Right cardiac atrium (tissue), 5 donors: ENCODE results near the gene NDUFAF5. TPM values are rescaled to one million over a fixed set of nuclear protein-coding genes. Genes with fewer than 3 reads are reported as not detected.
A peak's percentile ranks its signal among the peaks of the same experiment; 100 is the strongest.
"Not testable (repeated sequence)": the region's sequence is repeated elsewhere in the genome, so short reads cannot be mapped to it uniquely, and the experiment has no call there.

Experiments used
- ATAC-seq, 2 donors: fragments of 200-7000 bp; cut with Tn5 transposase; one replicate each; pipeline versions ENCODE4 v1.8.0 to v1.9.1; 2020; ENCODE audit warnings: moderate library complexity in 2 of 2, mild to moderate bottlenecking in 1 of 2
- DNase-seq, 3 donors: peaks; one replicate each; pipeline ENCODE4 v3.0.0-alpha.2; 2020
- H3K27ac ChIP-seq: one replicate; pipeline ENCODE4 v1.5.1; 2013; ENCODE audit warnings: mild to moderate bottlenecking, low read length, control low read depth, moderate library complexity
- H3K27me3 ChIP-seq: one replicate; pipeline ENCODE4 v1.6.1; 2013; ENCODE audit not compliant: control insufficient read depth, insufficient read depth
- H3K4me1 ChIP-seq: one replicate; pipeline ENCODE4 v1.6.1; 2013; ENCODE audit warnings: low read length; ENCODE audit not compliant: control insufficient read depth, insufficient read depth
- H3K4me3 ChIP-seq: one replicate; pipeline ENCODE4 v1.5.1; 2013; ENCODE audit warnings: low read length, control low read depth
- H3K9me3 ChIP-seq: one replicate; pipeline ENCODE4 v1.6.1; 2013; ENCODE audit warnings: low read length; ENCODE audit not compliant: control insufficient read depth
- WGBS: extraction: QIAGEN DNeasy Blood & Tissue Kit; methylation state at CpG from one replicate; pipeline ENCODE4 v1.1.7; 2013; 5-methylcytosine and 5-hydroxymethylcytosine counted together
- intact Hi-C, 4 donors: fragments of 100-400 bp; cut with DNase I; formaldehyde crosslinking; loops; one replicate each; pipeline versions ENCODE4 v1.11.0 to v1.14.0; 2022 to 2023
- long read RNA-seq, 4 donors: library from polyadenylated mRNA; unstranded; transcript quantifications; one replicate each; pipeline ENCODE4 v2.0.0, GENCODE V29; 2020 to 2021
- polyA plus RNA-seq: library from polyadenylated mRNA; stranded (reverse); fragments of 200-250 nt; gene quantifications from one replicate; pipeline ENCODE4 v1.2.3, GENCODE V29; 2013
- total RNA-seq, 4 donors: library from RNA; stranded (reverse); fragmentation: NEBNext Ultra II Directional; extraction: Animal tissue kit (Norgen Biotek cat#: 25700); gene quantifications; one replicate each; pipeline ENCODE4 v1.2.1, GENCODE V29; 2021
- donor health status: healthy with polysubstance abuse.
- donor health status: DM: no; HTN: yes; CAD: no.
- donor health status: DM: no; HTN: no; CAD: no.
- donor health status: DM: no; HTN: yes; CAD: no; lungs with severe emphysema.
- donor health status: DM: yes; HTN: yes; CAD: no.

NDUFAF5 gene, protein sequence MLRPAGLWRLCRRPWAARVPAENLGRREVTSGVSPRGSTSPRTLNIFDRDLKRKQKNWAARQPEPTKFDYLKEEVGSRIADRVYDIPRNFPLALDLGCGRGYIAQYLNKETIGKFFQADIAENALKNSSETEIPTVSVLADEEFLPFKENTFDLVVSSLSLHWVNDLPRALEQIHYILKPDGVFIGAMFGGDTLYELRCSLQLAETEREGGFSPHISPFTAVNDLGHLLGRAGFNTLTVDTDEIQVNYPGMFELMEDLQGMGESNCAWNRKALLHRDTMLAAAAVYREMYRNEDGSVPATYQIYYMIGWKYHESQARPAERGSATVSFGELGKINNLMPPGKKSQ
- total RNA-seq (10 to 100 TPM; 56.1 to 72.3 (median 64.1) TPM), polyA plus RNA-seq (55.7 TPM)
- long read RNA-seq, donor 1, full-length matches to known transcripts: 11 of 18 reads
- long read RNA-seq, donor 1, partial matches to known transcripts: 1 of 18 reads
- long read RNA-seq, donor 1, other reads (novel, unspliced or antisense): 6 of 18 reads
- long read RNA-seq, donor 2, full-length matches to known transcripts: 12 of 17 reads
- long read RNA-seq, donor 2, partial matches to known transcripts: 0 of 17 reads
- long read RNA-seq, donor 2, other reads (novel, unspliced or antisense): 5 of 17 reads
- long read RNA-seq, donor 3, full-length matches to known transcripts: 42 of 65 reads
- long read RNA-seq, donor 3, partial matches to known transcripts: 2 of 65 reads
- long read RNA-seq, donor 3, other reads (novel, unspliced or antisense): 21 of 65 reads
- long read RNA-seq, donor 4, full-length matches to known transcripts: 9 of 14 reads
- long read RNA-seq, donor 4, partial matches to known transcripts: 1 of 14 reads
- long read RNA-seq, donor 4, other reads (novel, unspliced or antisense): 4 of 14 reads

DNA sequence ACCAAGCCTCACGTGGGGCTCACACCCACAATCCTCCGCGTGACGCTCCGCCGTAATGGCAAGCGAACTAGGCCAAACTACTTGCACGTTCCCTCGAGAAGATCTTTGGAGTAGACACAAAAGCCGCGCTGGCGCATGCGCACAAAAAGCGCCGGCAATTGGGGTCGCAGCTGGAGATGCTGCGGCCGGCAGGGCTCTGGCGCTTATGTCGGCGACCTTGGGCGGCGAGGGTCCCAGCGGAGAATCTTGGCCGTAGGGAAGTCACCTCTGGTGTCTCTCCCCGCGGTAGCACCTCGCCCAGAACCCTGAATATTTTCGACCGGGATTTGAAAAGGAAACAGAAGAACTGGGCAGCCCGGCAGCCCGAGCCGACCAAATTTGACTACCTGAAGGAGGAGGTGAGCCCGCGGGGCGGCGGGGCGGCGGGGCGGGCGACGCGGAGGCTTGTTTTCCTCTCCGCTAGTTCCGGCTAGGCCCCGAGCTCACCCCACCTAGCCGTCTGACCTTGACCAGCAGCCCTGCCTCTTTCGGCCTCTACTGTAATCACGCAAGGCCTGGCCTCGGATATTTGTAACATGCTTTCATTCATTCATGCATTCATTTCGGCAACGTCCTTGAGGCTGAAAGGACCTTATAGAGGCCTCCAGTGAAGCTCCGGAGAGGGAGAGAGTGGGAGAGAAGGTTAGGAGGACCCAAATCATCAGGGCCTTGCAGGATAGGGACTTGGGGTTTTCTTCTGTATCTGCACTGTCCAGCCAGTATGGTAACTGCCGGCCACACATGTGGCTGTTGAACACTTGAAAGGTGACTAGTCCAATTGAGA, at the start of gene NDUFAF5, which contains the start of gene ESF1:
NDUFAF5 (plus strand) TSS at position 136 of the 823 bp plus-strand sequence; CDS start at position 177, 41 bp downstream.
ESF1 (minus strand) TSS at position 27 of the 823 bp plus-strand sequence. CDS start 1,779 bp downstream, outside the sequence.
- no peaks in the 10 kb centered on the region for H3K9me3 ChIP-seq
- H3K4me3 ChIP-seq: peak within 1 kb of the TSS; percentile 89
- peak; percentile 99 for ATAC-seq
- H3K4me1 ChIP-seq: no peaks in the 10 kb centered on the region
- WGBS: under 1% methylated on average over 54 of the region's 54 CpGs
- peak within 1 kb of the TSS; percentile 88 for H3K27ac ChIP-seq
- intact Hi-C loops: no loop called here
- DNase-seq: peak; percentile 96 to 97 (median 97)
- H3K27me3 ChIP-seq: no peaks in the 10 kb centered on the region

- WGBS: 98% methylated on average over 1 of the region's 1 CpG
- Histone ChIP-seq H3K4me1 (peaks cover 7% of the 10 kb centered on the region), H3K27me3 (no peaks in the 10 kb centered on the region), H3K27ac (no peak overlapping the region), H3K4me3 (no peak overlapping the region), H3K9me3 (no peaks in the 10 kb centered on the region)
- no peak for ATAC-seq
- intact Hi-C loops: no loop called here
- no peak for DNase-seq
Measured at GRCh38 chr20:13735826-13736225, 49.0 kb upstream of the NDUFAF5 start.

DNA sequence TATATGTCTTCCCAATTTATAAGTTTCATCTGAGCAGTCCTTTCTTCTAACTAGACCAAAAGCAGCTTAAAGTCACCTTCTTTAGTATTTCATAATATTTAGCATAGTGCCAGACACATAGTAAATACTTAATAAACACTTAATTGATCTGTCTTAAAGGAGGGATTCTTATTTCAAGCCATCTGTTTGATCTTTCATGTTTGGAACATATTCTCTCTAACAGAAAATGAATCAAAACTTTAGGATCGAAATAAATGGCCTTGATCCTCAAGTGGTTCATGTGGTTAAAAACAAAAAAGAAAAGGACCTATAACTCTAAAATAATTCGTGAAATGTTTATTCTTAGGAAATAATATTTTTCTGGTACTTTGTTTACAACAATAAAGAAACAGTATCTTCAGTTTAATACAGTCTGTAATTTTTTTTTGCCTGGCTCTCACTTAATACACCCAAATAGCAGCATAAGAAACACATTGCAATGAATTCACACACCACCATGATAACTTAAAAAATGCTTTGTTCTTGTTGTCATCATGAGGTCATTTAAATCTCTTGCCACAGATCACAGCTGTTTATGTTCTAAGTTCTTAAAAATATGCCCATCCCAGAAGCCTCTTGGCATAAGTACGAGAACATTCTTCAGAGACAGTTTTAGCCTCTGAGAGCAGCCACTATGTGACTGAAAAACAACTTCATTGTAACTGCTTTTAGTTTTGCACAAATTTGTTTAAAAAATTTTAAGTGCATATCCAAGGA, 48.2 kb upstream of the NDUFAF5 start:
- intact Hi-C loops: no loop called here
- 56% methylated on average over 3 of the region's 3 CpGs for WGBS
- Histone ChIP-seq H3K27me3 (no peaks in the 10 kb centered on the region), H3K4me3 (no peak overlapping the region), H3K9me3 (no peaks in the 10 kb centered on the region), H3K27ac (no peak overlapping the region), H3K4me1 (peaks cover 7% of the 10 kb centered on the region)
- ATAC-seq: peak; percentile 81 to 91
- no peak for DNase-seq

GRCh38 chr20:13738187-13738586, 46.6 kb upstream of the NDUFAF5 start:
- H3K4me3 ChIP-seq, H3K27me3 ChIP-seq, DNase-seq, H3K27ac ChIP-seq, H3K4me1 ChIP-seq, ATAC-seq, intact Hi-C loops, H3K9me3 ChIP-seq: not testable (repeated sequence)
- 100% methylated on average over 1 of the region's 1 CpG for WGBS

GRCh38 chr20:13739731-13740649, 44.8 kb upstream of the NDUFAF5 start:
- Histone ChIP-seq H3K27ac (peak overlapping the region; percentile 37), H3K4me3 (no peak overlapping the region), H3K9me3 (no peaks in the 10 kb centered on the region), H3K27me3 (no peaks in the 10 kb centered on the region), H3K4me1 (peaks cover 7% of the 10 kb centered on the region)
- DNase-seq (no peak), ATAC-seq (no peak)
- intact Hi-C loops: no loop called here
- WGBS: 58% methylated on average over 3 of the region's 3 CpGs

DNA sequence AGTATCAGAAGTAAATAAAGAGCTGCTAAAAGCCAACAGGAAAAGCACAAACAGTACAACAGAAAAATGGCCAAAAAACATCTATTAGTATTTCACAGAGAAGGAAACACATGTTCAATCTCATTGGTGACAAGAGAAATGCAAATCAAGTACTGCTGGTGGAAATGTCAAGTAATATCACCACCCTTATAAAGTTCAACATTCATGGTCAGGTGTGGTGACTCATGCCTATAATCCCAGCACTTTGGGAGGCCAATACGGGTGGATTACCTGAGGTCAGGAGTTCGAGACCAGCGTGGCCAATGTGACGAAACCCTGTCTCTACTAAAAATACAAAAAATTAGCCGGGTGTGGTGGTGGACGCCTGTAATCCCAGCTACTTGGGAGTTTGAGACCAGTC, 42.9 kb upstream of the NDUFAF5 start:
- Histone ChIP-seq H3K4me1 (peaks cover 7% of the 10 kb centered on the region), H3K27me3 (no peaks in the 10 kb centered on the region), H3K4me3 (no peak overlapping the region), H3K9me3 (no peaks in the 10 kb centered on the region), H3K27ac (no peak overlapping the region)
- ATAC-seq (no peak), DNase-seq (no peak)
- 97% methylated on average over 6 of the region's 6 CpGs for WGBS
- intact Hi-C loops: no loop called here

DNA sequence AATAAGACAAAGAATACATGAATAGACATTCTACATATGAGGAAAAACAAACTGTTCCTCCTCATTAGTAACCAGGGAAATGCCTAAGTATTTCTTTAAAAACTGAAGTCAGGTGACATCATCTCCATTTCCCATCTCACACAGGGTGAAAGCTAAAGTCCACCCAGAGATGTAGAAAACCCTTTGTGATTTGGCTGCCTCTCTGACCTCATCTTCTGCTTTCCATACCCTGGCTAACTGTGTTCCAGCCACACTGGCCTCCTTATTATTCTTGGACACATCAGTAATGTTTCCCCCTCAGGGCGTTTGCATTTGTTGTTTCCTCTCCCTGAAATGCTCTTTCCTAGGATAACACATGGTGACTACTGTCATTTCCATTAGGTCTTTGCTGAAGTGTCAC, 40.5 kb upstream of the NDUFAF5 start:
- intact Hi-C loops: no loop called here
- DNase-seq (no peak), ATAC-seq (peak in 1 of 2 donors; percentile 70)
- Histone ChIP-seq H3K27me3 (no peaks in the 10 kb centered on the region), H3K4me3 (no peak overlapping the region), H3K27ac (no peak overlapping the region), H3K4me1 (peaks cover 3% of the 10 kb centered on the region), H3K9me3 (no peaks in the 10 kb centered on the region)
- WGBS: 37% methylated on average over 1 of the region's 1 CpG

- Histone ChIP-seq H3K4me3 (no peak overlapping the region), H3K27ac (no peak overlapping the region), H3K4me1 (no peaks in the 10 kb centered on the region), H3K9me3 (no peaks in the 10 kb centered on the region), H3K27me3 (no peaks in the 10 kb centered on the region)
- ATAC-seq: no peak
- 91% methylated on average over 2 of the region's 2 CpGs for WGBS
- intact Hi-C loops: no loop called here
- DNase-seq: no peak
Measured at GRCh38 chr20:13745784-13746183, 39.0 kb upstream of the NDUFAF5 start.

- H3K27ac ChIP-seq: no peak overlapping the region
- no peak for ATAC-seq
- H3K4me3 ChIP-seq: no peak overlapping the region
- H3K4me1 ChIP-seq: no peaks in the 10 kb centered on the region
- 98% methylated on average over 3 of the region's 3 CpGs for WGBS
- H3K27me3 ChIP-seq: no peaks in the 10 kb centered on the region
- DNase-seq: no peak
- intact Hi-C loops: no loop called here
- no peaks in the 10 kb centered on the region for H3K9me3 ChIP-seq
Measured at GRCh38 chr20:13749811-13750210, 35.0 kb upstream of the NDUFAF5 start.
